NCI-H510A treated with DMSO at 0.1 percent for 48 hours (cell line): ENCODE measurements around the gene SLC31A2.
"Not testable (repeated sequence)": the region's sequence is repeated elsewhere in the genome, so short reads cannot be mapped to it uniquely, and the experiment has no call there.

Experiments
- DNase-seq: peaks from one replicate; lab custom pipeline; 2025; lab: John Stamatoyannopoulos, UW

The SLC31A2 gene, protein sequence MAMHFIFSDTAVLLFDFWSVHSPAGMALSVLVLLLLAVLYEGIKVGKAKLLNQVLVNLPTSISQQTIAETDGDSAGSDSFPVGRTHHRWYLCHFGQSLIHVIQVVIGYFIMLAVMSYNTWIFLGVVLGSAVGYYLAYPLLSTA

GRCh38 chr9:113150670-113151611, at the start of gene SLC31A2:
TSS of gene SLC31A2 (plus strand) at chr9:113151007. CDS start at chr9:113151075, 68 bp downstream.
- peak; percentile 85 for DNase-seq

GRCh38 chr9:113105345-113105744, 45.5 kb upstream of the SLC31A2 start:
- DNase-seq = not testable (repeated sequence)

DNA sequence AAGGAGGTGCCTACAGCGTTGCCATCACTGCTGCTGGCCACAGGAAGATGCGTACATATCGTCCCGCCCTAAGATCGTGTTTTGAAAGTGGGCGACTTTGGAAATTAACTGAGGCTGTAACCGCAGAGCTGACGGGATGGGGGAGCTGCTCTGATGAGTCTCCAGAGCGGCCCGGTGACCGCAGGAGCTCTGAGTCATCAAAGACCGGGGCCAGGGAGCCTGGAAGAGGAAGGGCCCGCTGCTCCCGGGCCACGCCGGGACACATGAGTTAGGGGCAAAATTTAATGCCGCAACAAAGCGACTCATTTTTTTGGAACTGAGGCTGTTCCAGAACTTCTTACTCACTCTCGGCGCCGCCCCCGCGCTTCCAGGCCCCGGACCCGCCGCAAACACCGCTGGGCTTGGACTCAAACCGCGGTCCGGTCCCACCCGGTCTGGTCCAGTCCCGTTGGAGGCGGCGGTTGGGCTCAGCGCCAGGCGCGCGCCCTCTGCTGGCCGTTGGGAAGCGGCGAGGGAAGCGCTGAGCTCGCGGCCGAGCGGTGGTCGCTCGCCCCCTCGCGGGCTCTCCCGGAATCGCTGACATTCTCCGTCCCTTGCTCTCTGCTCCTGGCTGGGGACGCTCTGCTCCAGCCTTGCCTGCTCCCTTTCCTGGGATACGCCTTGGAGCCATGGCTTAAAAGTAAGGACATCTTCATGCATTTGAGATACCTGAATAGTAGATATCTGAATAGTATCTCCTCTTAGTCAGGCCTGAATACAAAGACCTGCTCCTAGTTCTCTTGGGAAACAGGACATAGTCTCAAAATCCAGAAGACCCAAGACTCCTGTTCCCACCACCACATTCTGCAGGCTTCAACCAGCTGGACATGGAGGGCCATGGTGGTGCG, 39.5 kb upstream of the SLC31A2 start:
- DNase-seq = not testable (repeated sequence)

DNA sequence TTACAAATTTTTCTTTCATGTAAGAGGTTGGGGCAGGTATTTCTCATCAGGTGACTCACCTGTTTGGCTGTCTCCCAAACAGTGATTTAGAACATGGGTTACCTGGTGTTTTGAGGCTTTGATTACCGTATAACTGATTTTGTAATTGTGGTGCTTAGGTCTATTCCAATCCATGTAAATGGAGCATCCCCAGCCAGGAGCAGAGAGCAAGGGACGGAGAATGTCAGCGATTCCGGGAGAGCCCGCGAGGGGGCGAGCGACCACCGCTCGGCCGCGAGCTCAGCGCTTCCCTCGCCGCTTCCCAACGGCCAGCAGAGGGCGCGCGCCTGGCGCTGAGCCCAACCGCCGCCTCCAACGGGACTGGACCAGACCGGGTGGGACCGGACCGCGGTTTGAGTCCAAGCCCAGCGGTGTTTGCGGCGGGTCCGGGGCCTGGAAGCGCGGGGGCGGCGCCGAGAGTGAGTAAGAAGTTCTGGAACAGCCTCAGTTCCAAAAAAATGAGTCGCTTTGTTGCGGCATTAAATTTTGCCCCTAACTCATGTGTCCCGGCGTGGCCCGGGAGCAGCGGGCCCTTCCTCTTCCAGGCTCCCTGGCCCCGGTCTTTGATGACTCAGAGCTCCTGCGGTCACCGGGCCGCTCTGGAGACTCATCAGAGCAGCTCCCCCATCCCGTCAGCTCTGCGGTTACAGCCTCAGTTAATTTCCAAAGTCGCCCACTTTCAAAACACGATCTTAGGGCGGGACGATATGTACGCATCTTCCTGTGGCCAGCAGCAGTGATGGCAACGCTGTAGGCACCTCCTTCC, 37.9 kb upstream of the SLC31A2 start:
- DNase-seq = not testable (repeated sequence)

GRCh38 chr9:113118829-113119228, 32.0 kb upstream of the SLC31A2 start:
- DNase-seq = not testable (repeated sequence)

DNA sequence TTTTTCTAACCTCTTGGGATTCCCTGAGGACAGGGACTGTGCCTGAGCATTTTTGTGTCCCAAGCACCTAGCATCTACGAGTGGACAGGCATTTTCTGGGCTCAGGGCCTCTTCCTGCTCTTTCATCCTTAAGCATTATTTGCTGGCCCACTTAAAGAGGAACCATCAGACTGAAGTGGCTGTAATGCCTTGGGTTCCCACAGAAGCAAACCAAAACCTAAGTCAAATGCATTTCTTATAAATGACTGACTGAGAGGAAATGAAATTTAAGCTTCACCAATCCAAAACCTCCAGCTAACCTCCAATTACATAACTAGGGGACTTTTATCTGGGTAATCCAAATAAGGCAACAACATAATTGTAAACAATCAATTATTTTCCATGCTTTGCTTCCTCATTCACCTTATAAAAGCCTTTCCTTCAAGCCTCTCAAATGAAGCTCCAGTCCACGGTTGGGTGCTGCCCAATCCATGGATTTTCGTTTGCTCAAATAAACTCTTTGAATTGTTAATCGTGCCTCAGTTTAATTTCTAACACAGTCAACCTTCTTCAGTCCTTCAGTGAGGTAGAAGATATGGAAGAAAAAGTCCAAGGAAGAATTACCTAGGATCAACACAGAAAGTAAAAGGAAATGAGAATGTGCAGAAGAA, 25.3 kb upstream of the SLC31A2 start:
- DNase-seq = no peak

GRCh38 chr9:113129466-113129865, 21.3 kb upstream of the SLC31A2 start:
- DNase-seq = no peak

- no peak for DNase-seq
Measured at GRCh38 chr9:113129884-113130283, 20.9 kb upstream of the SLC31A2 start.

DNA sequence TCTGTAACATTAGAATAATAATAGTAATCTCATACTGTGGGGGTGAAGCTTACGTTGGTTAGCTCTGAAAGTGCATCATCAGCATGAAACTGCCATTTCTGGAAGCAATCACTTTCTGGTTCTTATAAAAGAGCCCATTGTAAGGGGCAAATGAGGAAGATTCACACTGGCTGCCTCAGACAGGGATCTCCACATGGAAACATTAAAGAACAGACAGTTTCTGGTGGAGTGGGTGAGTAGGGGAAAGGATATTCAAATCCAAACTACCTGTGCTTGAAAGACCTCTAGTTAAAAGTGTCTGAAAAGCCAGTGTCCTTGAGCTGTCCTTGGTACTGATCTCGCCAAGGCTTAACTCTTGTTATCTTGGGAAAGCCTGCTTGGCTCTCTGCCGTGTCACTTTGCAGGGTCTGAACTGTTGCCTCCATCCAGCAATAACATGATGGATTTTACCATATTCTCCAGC, 19.1 kb upstream of the SLC31A2 start:
- DNase-seq = no peak

DNA sequence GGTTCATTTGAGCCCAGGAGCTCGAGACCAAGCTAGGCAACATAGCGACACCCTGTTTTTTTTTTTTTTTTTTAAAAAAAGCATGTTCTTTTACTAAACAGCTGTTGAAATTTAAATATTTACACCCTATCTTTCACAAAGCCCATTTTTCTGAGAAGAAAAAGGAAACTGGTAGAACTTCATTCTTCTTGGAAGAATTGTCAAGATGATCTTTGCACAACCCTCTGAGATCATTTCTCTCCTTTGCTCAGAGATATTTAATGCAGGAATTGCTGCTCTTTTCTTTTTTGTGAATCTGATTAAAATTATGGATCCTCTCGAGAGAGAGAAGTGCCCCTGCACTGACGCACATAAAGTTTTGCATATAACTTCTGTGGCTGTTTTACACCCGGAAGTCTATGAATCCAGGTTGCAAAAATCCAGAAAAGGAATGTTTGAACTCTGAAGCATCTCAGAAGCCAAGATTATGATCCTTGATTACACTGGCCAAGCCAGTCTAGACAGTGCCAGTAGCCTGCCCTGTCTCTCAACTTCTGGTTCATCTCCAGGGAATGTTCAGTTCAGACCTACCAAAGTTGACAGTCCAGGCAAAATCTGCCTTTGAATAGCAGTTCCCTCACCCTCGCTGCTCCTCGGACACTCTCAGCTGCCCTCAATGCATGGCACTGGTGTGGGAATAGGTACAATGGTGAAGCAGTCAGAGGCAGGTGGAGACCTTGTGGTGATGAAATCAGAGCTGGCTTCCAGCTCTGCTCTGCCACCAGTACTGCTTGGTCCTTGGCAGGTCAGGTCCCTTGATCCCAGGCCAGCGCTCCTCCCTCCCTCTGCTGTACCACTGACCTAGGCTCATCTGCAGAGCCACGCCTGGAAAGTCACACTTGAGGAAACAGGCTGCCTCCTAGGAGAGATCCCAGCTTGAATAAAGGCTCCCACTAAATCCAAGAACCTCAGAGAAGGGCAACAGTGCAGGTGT, 13.3 kb upstream of the SLC31A2 start:
- DNase-seq = no peak

GRCh38 chr9:113138760-113139159, 12.0 kb upstream of the SLC31A2 start:
- no peak for DNase-seq

- DNase-seq = no peak
Measured at GRCh38 chr9:113139225-113139829, 11.5 kb upstream of the SLC31A2 start.

- DNase-seq = no peak
Measured at GRCh38 chr9:113139953-113140352, 10.9 kb upstream of the SLC31A2 start.

DNA sequence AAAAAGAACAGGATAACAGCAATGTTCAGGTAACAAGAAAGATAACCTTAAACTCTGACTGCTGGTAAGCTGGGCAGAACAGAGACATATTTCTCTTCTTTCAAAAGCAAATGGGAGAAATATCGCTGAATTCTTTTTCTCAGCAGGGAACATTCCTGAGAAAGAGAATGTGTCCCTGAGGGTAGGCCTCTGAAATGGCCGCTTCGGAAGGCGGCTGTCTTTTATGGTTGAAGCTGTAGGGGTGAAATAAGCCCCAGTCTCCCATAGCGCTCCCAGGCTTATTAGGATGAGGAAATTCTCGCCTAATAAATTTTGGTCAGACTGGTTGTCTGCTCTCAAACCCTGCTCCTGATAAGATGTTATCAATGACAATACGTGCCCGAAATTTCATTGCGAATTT, 9.9 kb upstream of the SLC31A2 start:
- DNase-seq = not testable (repeated sequence)

DNA sequence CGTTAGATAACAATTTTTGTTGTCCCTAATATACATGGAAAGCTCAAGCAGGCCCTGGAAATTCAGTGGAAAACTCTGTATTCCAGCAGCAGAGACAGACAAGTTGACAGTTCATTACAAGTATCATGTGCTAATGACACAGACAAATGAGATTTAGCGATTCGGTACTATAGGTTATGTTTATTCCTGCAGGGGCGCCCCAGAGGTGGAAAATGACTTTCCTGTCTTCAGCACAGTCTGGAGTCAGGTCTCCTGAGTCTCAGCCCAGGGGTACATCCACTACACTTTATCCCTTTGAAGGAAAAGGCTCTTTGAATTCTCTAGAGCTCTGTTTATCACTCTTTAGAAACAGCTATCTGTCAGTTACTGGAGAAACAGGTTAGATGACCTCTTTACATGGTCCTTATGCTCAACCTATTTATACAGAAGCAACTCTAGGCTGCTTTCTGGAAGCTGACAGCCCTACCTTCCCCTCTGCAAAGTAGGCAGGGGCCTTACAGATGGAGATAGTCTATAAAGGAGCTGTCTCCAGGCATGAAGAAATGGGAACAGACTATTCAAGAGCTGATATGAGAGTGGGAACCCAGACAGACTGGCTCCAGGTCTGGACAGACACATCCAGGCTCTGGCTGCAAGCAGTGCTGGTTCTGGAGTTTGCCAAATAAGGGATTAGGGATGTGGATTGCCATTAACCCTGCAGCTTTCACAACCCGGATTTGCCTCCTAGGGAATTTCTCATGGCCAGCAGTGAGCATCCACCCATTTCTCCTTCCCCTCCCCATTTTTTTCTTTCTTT, 7.2 kb upstream of the SLC31A2 start:
- no peak for DNase-seq

GRCh38 chr9:113148372-113148705, 2.5 kb upstream of the SLC31A2 start:
- DNase-seq = no peak

- DNase-seq = no peak
Measured at GRCh38 chr9:113148781-113149510, 1.9 kb upstream of the SLC31A2 start.

DNA sequence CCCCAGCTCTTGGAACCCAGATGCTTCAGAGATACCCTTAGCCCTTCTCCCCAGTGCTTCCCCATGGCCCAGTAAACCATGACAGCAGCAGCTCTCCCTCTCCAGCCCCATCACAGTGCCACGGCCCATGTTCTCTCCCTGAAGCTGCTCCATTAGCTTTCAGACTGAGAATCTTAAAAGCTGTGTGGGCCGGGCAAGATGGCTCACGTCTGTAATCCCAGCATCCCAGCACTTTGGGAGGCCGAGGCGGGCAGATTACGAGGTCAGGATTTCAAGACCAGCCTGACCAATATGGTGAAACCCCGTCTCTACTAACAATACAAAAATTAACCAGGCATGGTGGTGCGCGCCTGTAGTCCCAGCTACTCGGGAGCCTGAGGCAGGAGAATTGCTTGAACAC, 1.2 kb upstream of the SLC31A2 start:
- DNase-seq = not testable (repeated sequence)
